ENCODE measurements around the gene FOXN3.

GRCh38 chr14:89268514-89268913, 148.5 kb downstream of the FOXN3 start:
- TF ChIP-seq POLR2A (IDR thresholded peaks at IDR 0.05) (no peak), CTCF (IDR thresholded peaks at IDR 0.05) (no peak)
